IMR-90 (cell line): Measurements from ENCODE around the gene PRMT5.

Experiments
- CHD1 ChIP-seq: IDR thresholded peaks from 2 replicates; pipeline ENCODE4 v1.6.1; 2012; ENCODE audit warnings: low read depth, low read length, improper control_type of control experiment
- CTCF ChIP-seq: conservative IDR thresholded peaks from 2 replicates; pipeline ENCODE4 v1.5.1; 2012; ENCODE audit warnings: mild to moderate bottlenecking, low read depth, low read length, improper control_type of control experiment
- MXI1 ChIP-seq: IDR thresholded peaks from 2 replicates; pipeline ENCODE4 v1.6.1; 2012; ENCODE audit warnings: low read depth, mild to moderate bottlenecking, low read length, moderate library complexity, borderline replicate concordance
- POLR2A ChIP-seq: IDR thresholded peaks from 2 replicates; pipeline ENCODE4 v1.6.1; 2012; ENCODE audit warnings: mild to moderate bottlenecking, low read depth, low read length
- RAD21 ChIP-seq: IDR thresholded peaks from 2 replicates; pipeline ENCODE4 v1.6.1; 2012; ENCODE audit warnings: low read length, improper control_type of control experiment
- RCOR1 ChIP-seq: IDR thresholded peaks from 2 replicates; pipeline ENCODE4 v1.6.1; 2012; ENCODE audit warnings: mild to moderate bottlenecking, low read length, improper control_type of control experiment; ENCODE audit not compliant: insufficient replicate concordance
- RFX5 ChIP-seq: IDR thresholded peaks from 2 replicates; pipeline ENCODE4 v1.8.0; 2012; ENCODE audit warnings: low read depth, mild to moderate bottlenecking, low read length, moderate library complexity
- SMC3 ChIP-seq: fragments of 150-350 bp; IDR thresholded peaks from 2 replicates; pipeline ENCODE4 v1.6.1; 2016; ENCODE audit warnings: low read depth, mild to moderate bottlenecking, antibody characterized with exemption, low read length, moderate library complexity

- TF ChIP-seq CTCF, result no peak
- no peak for TF ChIP-seq MXI1
- no peak for TF ChIP-seq POLR2A
- TF ChIP-seq RCOR1, result no peak
- no peak for TF ChIP-seq CHD1
- no peak for TF ChIP-seq RAD21
- TF ChIP-seq RFX5, result no peak
- no peak for TF ChIP-seq SMC3
These were observed 49.3 kb upstream of the PRMT5 start for GRCh38 chr14:22978487-22978837.
